ENCODE measurements around the gene LLPH.
A peak's percentile ranks its signal among the peaks of the same experiment; 100 is the strongest.

The LLPH gene

DNA sequence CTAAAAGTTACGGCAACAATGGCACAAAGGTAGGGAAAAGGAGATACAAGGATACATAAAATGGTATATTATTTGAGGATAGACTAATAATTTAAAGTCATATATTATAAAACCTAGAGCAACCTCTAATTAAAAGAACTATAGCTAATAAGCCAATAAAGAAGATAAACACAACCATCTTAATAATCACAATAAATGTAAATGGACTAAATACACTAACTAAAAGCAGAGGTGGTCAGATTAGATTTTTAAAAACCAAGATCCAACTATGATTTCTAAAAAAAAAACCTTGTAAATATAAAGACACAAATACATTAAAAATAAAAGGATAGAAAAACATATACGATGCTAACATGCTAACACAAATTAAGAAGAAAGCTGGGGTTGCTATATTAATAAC lies 10.7 kb upstream of the LLPH start:
- DNase-seq = no peak

GRCh38 chr12:66140731-66141130 lies 10.2 kb upstream of the LLPH start:
- no peak for DNase-seq

- DNase-seq = no peak
These were observed 8.8 kb upstream of the LLPH start for GRCh38 chr12:66139328-66139727.

GRCh38 chr12:66137937-66138336 lies 7.4 kb upstream of the LLPH start:
- DNase-seq = no peak

- DNase-seq = peak; percentile 28
These were observed 1.9 kb upstream of the LLPH start for GRCh38 chr12:66132408-66132807.

- no peak for DNase-seq
These were observed 628 bp upstream of the LLPH start for GRCh38 chr12:66131067-66131688.

GRCh38 chr12:66129934-66130266 lies 650 bp downstream of the LLPH start:
- no peak for DNase-seq

DNA sequence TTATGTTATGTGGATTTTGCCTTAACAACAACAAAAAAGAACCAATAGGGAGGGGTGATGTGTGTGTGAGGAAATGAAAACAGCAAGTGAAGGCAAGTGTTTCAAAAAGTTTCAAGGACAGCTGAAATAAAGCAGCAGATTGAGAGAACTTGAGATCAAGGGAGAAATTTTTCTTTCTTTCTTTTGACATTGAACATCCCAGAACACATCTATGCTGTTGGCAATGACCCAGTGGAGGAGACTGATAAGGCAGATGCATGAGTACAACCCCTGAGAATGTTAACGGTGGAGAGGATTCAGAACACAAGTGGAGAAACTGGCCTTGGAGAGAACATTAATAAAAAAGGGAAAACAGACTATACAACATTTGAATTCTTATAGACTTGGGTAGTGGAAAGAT lies 2.9 kb downstream of the LLPH start:
- DNase-seq = no peak

DNA sequence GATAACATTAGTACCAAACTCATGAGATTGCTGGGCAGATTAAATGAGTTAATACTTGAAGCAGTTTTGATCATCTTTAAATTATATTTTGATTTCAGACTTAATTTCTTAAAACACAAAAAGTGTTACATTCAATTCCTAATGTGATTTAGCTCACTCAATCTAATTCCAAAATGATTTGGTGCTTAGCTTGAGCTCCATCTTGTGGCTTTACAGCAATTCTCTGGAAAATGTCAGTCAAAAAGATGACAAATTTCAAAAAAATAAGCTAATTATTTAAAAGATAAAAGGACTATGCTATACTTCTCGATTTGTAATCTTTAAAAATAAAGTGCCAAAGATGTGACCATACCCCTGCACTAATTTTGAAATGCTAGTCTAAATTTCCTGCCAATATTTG lies 10.1 kb downstream of the LLPH start:
- no peak for DNase-seq

- DNase-seq = no peak
These were observed 10.7 kb downstream of the LLPH start for GRCh38 chr12:66119870-66120241.

DNA sequence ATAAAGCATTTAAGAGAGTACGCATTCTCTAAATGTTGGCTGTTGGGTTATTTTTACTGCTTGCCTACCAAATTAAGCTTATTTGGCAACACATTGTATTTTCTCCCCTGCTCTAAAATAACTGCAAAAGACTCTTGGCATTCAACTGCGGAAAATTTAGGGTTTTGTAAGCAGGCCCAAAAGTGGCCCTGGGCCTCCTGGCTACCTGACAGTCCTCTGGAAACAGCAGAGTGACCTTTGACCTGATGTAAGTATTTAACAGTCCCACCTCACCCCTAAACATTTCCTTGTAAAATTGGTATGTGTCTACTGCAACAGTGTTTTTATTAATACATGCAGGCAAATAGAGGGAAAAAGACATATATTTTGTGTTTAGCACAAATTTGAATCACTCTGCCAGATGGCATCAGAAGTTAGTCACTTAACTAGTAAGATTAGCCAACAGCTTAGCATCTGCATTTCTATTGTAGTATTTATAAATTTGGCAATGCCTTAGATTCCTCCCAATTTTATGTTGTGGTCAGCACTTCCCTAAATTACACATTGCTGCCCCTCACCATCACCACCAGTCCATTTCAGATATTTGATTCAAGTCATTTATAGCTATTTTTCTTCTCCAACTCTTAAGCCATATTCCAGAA lies 11.2 kb downstream of the LLPH start:
- no peak for DNase-seq

DNA sequence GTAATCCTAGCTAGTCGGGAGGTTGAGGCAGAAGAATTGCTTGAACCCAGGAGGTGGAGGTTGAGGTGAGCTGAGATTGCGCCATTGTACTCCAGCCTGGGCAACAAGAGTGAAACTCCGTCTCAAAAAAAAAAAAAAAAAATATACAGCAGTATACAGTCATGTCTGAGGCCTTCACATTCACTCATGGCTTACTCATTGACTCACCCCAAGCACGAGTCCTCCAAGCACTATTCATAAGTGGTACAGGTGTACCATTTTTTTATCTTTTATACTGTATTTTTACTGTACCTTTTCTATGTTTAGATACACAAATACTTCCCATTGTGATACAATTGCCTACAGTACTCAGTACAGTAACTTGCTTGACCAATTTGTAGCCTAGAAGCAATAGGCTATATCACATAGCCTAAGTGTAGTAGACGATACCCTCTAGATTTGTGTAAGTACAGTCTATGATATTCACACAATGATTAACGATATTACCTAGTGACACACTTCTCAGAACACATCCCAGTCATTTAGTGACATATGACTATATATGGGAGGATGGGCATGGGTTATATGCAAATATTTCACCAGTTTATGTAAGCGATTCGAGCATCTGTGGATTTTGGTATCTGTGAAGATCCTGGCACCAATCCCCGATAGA lies 12.2 kb downstream of the LLPH start:
- no peak for DNase-seq

DNA sequence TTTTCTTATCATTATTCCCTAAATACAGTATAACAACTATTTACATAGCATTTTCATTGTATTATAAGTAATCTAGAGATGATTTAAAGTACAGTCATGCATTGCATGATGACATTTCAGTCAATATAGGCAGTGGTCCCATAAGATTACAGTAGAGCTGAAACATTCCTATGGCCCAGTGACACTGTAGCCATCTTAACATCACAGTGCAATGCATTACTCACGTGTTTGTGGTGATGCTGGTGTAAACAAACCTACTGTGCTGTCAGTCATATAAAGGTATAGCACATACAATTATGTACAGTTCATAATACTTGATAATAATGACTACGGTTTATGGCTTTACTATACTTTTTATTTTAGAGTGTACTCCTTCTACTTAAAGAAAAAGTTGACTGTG lies 13.3 kb downstream of the LLPH start:
- no peak for DNase-seq

GRCh38 chr12:66115071-66115600 lies 15.4 kb downstream of the LLPH start:
- DNase-seq = no peak

DNA sequence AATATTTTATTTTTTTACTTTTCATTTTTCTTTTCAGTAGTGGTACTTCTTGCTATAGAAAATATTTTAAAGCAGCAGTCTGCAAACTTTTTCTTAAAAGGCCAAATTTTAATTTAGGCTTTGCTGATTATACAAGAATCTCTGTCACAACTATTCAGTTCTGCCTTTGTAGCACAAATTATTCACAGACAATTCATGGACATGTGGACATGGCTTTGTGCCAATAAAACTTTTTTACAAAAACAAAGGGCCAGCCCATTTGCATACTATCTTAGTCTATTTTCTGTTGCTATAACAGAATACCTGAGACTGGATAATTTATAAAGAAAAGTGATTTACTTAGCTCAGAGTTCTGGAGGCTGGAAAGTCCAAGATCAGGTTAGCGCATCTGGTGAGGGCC lies 17.1 kb downstream of the LLPH start:
- no peak for DNase-seq

DNA sequence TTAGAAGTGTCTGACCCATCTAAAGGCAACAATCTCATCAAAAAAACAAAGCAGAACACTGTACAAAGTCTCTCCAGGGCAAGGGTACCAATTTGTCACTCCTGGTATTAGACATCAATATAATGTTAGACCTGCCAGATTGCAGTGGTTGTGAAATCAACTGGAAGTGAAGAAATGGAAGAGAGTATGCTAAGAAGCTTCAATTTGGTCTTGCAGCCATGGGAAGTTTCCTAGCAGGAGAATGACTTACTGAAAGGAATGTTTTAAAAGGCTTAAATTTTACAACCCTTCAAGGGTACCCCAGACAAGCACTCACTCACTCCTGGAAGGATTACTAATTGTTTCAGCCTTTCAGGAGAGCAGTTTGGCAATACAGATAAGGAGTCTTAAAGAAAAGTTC lies 18.9 kb downstream of the LLPH start:
- no peak for DNase-seq

DNA sequence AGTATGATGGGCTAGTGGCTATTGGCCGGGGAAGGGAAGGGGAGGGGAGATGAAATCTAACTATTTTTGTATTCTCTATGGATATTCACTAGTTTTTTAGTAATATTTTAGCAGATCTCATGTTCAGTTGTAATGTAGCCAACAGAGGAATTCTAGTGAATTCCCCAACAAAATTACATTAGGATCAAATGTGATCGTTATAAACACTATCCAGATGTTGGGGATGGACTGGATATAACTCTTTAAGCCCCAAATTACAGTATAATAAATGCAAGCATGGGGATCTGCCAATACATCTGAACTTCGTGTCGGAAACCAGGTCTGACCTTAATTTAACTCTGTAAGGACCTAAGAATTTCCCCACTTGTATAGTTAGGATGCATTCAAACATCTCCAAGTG lies 21.5 kb downstream of the LLPH start:
- no peak for DNase-seq

DNA sequence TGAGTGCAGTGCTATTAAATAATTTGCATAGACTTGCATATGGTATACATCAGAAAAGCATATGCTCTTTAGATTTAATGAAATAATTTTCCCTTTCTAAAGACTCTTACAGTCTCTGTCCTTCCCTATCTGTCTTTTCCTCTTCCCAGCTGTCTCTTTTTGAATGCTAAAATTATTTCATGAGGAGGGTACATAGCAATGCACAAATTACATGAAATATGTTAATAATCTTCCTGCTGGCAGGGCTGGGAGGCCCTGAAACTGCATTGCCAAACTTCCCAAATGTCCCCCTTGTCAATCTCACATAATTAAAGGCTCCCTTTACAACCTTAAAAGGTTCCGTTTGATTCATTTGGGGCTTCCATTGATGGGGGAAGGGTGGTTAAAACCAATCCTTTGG lies 22.2 kb downstream of the LLPH start:
- no peak for DNase-seq

DNA sequence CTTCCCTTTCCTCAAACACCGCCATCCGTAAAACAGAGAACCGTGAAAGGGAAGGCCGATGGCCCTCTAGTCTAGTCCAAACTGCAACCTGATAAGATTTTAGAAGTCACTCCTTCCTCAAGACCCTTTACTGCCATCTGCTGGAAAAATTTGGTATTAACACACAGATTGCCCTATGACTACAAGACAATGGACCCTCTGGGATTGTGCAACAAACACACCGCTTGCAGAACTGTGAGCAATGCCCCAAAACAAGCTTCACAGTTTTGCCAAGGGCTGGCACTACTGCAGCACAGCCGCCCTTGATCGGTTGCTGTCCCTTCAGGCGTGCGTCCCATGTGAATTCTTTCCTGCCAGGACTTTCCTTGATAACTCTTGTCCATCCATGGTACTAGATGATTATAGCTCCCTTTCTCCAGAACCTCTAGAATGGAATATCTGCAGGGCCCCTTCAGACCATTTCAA lies 23.1 kb downstream of the LLPH start:
- peak; percentile 21 for DNase-seq

GRCh38 chr12:66103016-66103913 lies 27.3 kb downstream of the LLPH start:
- no peak for DNase-seq

GRCh38 chr12:66092559-66093269 lies 37.8 kb downstream of the LLPH start:
- DNase-seq = no peak

DNA sequence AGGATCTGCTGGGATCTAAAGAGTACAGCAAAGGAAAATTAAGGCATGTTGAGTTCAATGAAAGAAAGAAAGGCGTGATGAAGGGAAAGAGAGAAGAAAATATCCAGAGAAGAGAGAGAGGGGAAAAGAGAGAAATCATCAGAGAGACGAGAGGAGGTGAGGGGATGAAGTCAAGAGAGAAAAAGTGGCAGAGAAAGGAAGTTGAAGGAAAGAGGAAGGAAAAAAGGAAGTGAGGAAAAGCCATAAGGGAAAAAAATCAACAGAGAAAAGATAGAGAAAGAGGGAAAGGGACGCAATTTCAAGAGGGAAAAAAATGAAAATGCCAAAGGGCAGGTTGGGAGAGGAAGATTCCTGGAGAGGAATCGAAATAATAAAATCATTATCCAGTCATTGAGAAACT lies 40.4 kb downstream of the LLPH start:
- DNase-seq = no peak

Measured in 8988T (cell line).